Ureter (tissue), 1 donor: ENCODE measurements around the gene MAPK11. TPM values are rescaled to one million over a fixed set of nuclear protein-coding genes. Genes with fewer than 3 reads are reported as not detected.

ENCODE experiments used
- DNase-seq: peaks from one replicate; pipeline ENCODE4 v3.0.0-alpha.2; 2020; ENCODE audit warnings: low spot score
- total RNA-seq: library from RNA; stranded (reverse); gene quantifications from one replicate; pipeline ENCODE4 v1.2.4, GENCODE V29; 2023
- donor health status: DM: yes; HTN: yes; CAD: no.

MAPK11 gene
- total RNA-seq, 1 donor from 2014 or later, result 15.4 TPM

DNA sequence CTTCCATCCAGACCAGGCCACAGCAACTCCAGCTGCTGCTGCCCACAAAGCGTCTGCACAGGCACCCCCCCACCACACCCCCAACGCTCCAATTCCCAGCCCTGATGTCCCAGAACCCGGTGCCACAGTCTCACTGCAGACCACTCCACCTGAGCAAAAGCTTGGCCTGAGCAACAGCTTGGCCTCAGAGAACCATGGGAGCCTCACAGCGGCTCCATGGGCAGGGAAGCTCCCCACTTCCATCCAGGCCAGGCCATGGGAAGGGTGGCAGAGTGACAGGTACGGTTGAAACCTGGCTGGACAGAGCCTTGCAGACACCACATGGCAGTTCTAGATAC, 24.1 kb upstream of the MAPK11 start:
- no peak for DNase-seq

DNA sequence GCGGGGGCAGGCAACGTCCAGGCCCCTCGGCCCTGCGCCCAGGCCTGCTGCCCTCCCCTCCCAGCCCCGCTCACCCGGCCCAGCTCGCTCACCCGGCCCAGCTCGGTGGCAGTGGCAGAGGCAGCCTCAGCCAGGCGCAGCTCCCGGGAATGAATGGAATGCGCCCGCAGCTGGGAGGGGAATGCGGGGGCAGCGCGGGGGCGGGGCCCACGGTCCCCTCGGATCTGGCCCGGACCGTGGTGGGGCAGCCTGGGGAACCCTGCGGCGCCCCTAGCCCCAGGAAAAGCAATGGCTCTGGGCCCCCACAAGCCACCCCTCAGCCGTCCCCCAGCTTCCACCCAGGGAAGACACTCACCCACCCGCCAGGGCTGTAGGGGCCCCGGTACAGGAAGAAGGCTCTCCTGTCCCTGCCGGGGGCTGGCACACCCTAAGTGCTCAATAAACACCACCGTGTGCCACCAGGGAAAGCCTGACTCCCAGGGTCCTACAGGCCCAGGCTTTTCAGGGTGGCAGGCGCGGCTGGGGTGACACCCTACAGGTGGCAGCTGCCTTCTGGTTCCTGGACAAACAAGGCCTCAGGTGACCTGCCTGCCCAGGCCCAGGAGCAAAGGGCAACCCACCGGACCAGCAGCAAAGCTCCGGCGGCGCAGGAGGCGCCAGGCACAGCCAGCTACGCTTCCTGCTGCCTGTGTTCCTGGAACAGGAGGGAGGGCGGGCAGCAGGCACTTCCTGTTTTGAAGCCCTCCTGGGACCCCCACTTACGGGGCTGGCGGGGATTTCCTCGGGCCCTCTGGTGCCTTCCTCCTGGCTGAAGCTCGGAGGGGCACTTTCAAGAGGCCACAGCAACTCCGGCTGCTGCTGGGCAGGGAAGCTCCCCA, 23.5 kb upstream of the MAPK11 start:
- peak; percentile 81 for DNase-seq

DNA sequence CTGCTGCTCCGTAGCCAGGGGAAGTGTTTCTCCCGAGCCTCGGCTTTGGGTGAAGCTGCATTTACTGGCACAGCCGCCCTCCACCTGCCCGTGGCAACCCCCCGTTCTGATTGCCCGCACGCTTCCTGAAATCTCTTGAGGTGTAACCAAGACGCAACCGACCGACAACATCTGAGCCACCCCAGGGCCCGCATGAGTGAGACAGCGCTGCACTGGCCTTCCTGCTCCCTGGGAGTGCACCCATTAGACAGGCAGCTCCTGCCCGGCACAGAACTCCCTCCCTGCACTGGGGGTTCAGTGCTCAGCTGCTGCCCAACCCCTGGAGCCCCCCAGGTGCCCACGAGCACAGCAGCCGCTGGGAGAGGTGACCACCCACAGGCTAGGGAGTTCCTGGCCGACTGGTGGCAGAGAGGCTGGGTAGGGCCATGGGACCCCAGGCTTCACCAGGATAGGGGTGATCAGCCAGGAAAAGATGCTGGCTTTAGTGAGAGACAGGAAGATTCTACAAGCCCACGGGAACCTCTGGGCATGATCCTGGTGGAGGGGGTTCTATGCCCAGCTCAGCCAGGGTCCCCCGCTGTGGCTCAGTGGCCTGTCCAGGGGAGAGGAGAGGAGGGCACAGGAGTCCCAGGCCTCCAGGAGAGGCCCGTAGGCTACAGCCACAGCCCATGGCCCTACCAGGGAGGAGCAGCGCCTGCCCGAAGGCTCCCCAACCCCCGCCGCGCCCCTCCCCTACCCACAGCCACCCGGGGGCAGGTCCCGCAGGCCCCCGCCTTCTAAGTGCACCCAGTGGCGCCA, 22.7 kb upstream of the MAPK11 start:
- DNase-seq, result no peak

DNA sequence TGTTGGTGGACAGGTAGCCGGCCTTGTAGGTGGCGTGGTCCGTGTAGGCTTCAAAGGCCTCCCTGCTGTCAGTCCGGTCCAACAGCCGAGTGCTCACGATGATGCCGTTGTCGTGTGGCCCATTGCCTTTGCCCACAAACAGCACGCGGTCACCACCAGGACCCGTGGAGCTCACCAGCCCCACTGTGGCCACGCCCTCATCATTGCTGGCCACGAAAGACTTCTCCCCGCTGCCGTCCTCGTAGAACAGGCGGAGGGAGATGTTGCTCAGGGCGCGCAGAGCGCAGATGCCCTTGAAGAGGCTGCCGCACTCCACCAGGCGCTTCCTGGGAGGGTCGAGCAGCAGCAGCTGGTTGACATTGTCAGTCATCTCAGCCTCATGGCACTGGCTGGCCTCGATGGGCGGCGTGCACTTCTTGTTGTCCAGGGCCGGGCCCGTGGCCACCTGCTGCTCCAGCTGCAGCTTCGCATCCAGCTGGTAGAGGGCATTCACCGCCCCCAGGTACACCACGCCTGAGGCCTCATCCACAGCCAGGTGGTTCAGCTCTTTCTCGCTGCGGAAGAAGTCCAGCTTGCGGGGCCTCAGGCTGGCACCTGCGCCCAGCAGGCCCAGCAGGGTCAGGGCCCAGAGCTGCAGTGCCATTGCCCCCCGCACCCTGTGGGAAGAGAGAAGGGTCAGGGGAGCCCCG, 19.9 kb upstream of the MAPK11 start:
- no peak for DNase-seq

DNA sequence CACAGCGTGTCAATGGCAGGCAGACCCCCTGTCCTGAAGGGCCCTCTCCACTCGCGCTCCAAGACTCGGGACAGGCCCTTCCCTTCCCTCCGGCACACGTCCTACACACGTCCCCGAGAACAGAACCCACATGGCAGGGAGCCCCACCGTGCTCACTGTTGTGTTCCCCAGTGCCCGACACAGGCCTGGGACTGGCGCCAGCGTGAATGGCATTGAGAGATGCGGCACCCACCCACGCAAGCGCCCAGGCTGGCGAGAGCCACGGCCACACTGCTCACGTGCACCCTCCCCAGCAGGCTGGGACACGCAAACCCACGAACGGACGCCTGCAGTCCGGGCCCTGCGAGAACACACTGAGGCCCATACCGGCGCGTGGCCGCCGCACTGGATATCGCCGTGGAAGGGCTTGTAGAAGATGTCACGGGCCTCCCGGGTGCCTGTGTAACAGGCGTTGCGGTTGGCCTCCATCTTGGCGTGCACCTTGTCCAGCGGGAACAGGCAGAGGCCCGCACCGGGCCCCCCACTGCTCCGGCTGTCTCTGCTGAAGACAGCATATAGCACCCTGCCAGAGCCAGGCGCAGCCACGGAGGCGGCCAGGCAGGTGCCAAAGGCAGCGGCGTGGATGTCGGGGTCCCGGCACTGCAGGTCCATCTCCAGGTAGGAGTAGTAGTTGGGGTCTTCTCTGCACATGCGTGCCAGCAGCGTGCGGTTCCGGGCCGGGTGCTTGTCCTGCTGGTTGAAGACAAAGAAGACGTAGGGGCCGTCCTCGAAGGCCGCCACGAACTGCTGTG, 19.2 kb upstream of the MAPK11 start:
- DNase-seq, result no peak

DNA sequence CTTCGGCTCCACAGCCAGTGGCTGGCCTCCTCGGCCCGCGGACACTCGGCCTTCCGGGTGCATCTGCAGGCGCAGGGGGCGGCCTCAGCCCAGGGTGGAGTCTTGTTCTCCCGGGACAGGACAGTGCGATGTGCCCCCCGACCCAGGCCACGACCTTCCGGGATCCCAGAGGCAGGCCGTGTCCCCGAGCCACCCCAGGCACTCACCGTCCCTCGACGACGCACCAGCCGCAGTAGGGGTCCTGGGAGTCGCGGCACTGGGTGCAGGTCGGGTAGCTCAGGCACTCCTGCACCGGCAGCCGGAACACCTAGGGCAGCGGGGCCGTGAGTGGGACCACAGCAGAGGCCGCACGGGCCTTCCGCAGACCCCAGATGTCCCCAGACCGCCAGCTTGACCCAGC, 17.6 kb upstream of the MAPK11 start:
- no peak for DNase-seq

DNA sequence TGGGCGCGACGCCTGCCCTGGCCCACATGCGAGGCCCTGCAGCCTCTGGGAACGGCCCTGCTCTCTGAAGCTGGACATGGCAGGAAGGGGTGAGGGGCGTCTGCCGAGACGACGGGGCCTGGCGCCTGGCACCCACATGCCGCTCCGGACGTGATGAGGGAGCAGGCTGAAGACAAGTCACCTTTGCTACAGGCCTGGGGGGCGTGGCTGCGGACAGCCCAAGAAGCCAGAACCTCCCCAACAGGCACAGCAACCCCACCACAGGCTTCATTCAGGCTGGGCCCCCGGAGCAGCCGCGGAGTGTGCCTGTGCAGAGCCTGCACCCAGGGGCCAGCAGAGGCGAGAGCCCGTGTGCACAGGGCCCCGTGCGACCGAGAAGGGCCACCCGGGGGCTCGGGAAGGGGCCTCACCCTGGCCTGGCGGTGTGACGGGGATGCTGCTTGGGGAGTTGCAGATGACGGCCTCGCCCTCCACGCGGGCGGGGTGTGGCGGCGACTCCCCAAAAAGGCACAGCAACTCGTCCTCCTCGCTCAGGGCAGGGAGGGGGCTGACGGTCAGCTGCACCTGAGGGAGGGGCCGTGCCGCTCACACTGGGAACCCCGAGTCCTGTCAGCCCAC, 16.6 kb upstream of the MAPK11 start:
- DNase-seq, result no peak

DNA sequence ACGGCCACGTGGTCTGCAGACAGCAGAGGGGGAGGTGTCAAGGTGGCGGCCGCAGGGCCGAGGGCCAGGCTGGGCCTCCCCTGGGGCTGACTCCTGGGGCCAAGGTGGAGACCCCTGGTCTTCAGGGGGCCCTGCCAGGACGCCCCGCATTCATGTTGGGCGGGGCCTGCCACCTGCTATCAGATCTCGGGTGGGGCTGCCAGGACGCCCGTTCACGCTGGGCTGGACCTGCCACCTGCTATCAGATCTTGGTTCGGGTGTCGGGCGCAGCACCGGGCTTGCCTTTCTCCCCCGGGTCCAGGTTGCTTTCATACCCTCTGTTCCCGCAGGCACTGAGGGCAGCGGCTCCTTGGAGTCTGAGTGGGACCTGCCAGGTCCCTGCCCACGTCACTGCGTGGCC, 16.1 kb upstream of the MAPK11 start:
- DNase-seq, result no peak

DNA sequence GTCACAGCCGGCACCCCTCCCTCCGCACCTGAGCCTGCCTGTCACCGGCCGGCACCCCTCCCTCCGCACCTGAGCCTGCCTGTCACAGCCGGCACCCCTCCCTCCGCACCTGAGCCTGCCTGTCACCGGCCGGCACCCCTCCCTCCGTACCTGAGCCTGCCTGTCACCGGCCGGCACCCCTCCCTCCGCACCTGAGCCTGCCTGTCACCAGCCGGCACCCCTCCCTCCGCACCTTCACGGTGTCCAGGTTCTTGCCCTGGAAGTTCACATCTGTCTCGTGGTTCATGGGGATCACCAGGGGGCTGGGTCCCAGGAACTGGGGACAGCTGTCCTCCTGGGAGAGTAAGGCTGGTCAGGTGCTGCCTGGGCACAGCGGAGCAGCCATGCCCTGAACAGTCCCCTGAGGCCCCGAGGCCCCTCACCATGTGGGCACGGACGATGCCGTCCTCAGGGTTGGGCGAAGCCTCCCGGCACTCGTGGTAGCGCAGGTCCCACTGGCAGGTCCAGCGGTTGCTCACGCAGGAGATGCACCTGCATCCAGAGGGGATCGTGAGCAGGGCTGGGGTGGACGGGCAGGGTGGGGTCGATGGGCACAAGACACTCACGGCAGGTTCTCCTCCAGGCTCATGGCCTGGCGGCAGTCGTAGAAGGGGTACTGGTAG, 15.5 kb upstream of the MAPK11 start:
- DNase-seq, result no peak

DNA sequence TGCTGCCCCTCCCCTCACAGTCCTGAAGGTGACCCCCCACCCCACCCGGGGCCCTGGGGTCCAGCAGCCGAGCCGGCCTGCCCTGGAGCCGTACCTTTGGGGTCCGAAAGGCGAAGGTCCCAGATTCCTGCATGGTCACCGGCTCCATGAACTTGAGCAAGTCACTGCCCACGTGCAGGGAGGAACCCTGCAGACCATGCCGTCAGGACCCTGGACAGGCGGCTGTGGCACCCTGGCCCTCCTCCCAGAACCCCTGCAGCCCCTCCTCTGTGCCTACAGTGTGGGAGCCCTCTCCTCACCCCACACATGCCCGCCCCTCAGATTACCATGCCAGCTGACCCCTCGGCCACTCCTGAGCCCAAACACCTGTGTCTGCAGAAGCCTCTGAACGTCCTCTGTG, 14.3 kb upstream of the MAPK11 start:
- no peak for DNase-seq

DNA sequence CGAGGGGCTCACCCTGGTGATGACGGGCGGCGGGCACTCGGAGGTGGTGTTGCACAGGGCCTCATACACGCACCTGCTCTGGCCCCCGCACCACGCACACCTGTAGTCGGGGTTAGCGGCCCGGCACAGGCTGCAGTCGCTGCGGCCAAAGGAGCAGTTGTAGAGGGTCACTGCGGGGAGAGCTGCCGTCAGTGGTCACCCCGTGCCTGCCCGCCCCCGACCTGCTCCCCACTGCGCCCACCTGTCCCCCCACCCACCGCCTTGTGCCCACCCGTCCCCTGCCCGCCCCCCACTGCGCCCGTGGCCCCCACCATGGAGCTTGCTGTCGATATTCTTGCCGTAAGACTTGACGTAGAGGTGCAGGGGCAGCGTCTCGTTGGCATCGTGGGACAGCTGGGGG, 13.6 kb upstream of the MAPK11 start:
- DNase-seq, result no peak

DNA sequence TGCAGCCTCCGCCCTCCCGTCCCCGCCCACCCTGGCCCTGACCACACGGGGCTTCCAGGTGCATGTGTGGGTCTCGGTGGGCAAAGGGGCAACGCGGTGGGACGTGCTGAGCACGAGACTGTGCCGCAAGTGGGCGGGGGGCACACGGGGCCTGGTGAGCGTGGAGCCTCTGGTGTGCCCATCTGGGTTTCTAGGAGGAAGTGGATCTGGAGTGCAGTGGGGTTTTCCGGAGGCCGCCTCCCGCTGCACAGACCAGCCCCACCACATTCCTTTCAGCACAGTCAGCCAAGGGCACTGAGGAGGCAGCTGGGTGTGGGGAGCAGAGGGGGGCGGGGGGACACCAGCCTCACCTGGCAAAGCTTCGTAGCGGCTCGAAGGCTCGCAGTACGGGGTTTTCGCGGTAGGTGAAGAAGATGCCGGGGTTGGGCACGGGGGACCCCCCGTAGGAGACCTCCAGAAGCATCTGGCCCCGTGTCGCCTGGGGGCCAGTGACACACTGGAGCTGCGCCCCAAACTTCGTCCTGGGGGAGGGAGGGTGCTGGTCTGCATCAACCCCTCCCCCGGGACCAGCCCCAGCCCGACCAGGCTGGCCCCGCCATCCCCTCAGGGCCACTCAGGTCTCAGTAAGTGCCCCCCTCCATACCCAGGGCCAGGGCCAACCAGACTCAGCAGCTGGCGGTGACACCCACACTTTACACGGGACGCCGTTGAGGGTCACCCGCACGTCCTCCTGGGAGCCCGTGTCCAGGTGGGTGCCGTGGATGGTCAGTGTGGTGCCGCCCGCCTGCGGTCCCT, 12.4 kb upstream of the MAPK11 start:
- DNase-seq, result peak; percentile 91

DNA sequence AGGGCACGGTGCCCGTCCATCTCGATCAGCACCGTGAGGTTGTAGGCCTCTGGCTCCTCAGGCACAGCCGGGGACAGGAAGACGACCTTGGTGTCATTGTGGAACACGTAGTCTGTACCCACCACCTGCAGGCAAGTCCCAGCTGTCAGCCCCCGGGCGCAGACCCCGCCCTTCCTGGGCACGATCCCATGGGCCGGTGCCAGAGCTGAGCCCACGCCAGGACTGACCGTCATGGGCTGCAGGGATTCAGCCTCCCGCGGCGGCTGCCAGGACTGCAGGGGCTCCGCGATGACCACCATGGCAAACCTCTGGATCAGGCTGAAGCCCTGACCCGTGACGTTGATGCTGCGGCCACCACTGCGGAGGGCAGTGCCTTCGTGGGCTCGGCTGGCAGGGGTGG, 11.8 kb upstream of the MAPK11 start:
- DNase-seq, result no peak

DNA sequence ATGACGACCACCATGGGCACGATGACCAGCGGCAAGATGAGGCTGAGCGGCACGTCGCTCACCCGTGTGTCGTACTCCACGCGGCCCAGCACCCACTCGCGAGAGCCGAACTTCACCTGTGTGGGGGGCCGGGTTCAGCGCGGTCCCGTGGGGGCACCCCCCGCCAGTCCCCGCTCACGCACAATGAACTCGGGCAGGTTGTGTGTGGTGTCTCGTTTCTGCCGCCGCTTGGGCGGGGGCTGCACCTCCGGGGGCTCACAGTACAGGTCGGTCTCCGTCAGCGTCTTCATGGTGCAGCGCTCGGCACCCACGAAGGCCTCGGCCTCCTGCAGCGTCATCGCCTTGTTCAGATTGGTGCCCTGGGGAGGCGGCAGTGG, 11.2 kb upstream of the MAPK11 start:
- no peak for DNase-seq

DNA sequence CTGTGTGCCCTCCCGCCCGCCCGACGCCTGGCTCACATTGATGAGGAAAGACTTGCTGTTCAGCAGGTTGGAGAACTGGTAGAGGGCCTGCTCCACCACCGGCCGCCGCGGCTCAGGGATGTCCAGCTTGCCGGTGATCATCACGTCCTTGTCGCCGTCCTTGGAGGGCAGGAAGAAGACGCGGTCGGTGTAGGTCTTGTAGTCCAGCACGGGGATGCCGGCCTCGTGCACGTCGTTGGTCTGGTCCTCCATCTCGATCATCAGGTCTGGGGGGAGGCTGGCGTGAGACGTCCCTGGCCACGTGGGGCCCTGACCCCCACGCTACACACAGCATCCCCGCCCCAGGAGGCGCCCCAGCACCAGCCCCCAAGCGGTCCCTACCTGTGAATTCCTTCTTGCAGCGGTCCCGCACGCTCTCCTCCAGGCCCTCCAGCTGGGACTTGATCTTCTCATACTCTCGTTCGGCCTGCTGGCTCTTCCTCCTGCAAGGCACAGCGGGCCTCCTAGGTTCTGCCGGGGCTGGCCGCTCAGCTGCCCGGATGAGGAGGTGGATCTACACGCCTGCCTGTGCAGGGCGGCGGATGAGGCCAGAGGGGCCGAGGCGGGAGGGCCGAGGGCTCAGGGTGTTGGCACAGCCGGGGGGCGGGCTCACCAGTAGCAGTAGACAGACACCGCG, 10.7 kb upstream of the MAPK11 start:
- no peak for DNase-seq

DNA sequence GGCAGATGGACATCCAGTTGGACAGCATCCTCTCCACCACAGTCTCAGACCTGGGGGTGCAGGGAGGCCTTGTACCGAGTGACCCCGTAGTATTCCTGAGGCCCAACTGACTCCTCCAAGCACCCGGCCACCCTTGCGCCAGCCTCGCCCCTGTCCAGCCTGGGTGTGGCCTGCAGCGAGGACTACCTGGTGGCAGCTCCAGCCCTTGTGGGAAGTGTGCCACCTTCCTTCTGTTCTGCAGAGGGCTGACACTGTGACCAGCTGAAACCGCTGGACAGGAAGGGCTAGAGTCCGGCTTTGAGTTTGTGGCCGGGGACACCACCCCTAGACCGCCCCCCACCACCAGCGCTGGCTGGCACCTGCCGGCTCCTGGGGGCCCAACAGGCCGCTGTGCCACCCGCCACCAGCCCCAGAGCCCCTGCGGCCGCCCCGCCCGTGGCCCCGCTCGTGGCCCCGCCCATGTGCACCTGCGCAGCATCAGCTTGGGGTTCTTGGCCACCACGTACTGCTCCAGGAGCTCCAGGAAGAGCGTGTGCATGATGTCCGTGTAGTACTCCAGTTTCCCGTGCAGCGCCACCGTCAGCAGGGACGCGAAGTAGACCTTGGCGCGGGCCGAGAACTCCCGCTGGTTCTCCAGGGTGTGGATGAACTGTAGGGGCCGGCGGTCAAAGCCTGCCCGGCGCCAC, 10.0 kb upstream of the MAPK11 start:
- DNase-seq, result no peak

DNA sequence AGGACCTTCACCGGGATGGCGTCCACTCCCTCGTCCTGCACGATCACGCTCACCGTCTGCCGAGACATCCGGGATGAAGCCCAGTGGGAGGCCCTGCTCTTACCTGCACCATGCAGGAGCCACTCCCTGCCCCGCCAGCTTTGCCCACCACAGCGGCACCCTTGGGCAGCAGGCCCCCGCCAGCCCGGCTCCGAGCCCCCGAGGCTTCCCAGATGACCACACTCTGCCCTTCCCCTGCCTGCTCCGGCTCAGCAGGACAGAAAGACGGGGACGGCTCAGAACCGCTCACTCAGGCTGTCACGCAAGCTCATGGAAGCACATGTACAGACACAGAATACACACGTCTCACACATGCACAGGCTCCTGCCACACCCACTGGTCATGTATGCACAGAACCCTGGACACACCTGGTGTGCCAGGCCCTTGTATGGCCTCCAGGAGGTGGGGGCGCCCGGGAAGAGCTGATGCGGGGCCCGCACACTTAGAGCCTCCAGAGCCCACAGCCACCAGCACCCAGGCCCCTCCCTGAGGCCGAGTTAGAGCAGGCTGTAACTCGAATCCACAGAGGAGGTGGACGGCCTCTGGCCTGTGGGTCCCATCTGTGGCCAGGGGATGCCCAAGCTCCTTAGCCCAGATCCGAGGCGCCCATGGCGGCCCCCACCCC, 8.9 kb upstream of the MAPK11 start:
- DNase-seq, result no peak

DNA sequence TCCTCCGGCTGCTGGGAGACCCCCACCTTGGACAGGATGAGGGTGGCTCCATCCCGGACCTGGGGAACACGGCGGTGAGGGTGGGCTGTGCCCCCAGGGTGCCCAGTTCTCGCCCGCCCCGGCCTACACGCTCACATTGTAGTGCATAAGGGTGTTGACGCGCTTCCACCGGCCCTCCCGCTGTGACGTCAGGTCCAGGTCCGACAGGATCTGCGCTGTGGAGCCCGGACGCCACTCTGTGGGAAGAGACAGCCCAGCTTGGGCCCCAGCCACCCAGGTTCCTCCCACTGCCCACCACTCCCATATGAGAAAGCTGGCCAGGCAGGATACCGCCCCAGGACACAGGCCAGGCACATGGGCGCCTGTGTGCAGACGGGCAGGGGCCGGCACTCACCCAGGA, 8.3 kb upstream of the MAPK11 start:
- DNase-seq, result no peak
